Measurements from ENCODE around the gene DNAH7.

DNA sequence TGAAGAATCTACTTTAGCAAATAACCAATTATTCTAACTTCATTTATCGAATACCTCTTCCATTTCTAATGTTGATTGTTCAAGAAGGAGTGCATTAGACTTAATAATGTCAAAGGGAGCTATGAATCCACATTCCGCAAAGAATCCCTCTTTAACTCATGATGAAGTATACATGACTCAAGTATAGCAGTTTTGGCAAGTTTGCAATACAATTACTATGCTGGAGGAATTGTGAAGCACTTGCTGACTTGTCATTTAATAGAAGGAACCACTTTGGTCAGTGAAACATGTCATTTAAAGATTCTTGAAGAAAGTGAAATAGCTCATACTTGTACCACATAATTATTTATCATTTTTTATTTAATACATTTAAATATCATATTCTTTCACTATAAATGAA, 286.5 kb downstream of the DNAH7 start:
- TF ChIP-seq, protein P1, sequence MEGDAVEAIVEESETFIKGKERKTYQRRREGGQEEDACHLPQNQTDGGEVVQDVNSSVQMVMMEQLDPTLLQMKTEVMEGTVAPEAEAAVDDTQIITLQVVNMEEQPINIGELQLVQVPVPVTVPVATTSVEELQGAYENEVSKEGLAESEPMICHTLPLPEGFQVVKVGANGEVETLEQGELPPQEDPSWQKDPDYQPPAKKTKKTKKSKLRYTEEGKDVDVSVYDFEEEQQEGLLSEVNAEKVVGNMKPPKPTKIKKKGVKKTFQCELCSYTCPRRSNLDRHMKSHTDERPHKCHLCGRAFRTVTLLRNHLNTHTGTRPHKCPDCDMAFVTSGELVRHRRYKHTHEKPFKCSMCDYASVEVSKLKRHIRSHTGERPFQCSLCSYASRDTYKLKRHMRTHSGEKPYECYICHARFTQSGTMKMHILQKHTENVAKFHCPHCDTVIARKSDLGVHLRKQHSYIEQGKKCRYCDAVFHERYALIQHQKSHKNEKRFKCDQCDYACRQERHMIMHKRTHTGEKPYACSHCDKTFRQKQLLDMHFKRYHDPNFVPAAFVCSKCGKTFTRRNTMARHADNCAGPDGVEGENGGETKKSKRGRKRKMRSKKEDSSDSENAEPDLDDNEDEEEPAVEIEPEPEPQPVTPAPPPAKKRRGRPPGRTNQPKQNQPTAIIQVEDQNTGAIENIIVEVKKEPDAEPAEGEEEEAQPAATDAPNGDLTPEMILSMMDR (IDR thresholded peaks at IDR 0.05): no peak
- no peak for TF ChIP-seq POLR2A (IDR thresholded peaks at IDR 0.05)
